Transverse colon (tissue), 3 donors: ENCODE results near the gene CACNA1G.

Experiments used
- CTCF ChIP-seq, 5 experiments: fragments of 200-600 bp in 3 of 5; fragments of 450-650 bp in 2 of 5; sonication (generic) in 3 of 5; IDR thresholded peaks; 1 replicate in 2 of 5; 2 replicates in 3 of 5; pipeline ENCODE4 v1.5.1; 2016 to 2017; ENCODE audit warnings: antibody characterized with exemption in 5 of 5, inconsistent platforms in 3 of 5, mild to moderate bottlenecking in 2 of 5, moderate library complexity in 1 of 5
- POLR2A ChIP-seq: fragments of 450-650 bp; IDR thresholded peaks from one replicate; pipeline ENCODE4 v1.6.1; 2016; ENCODE audit warnings: antibody characterized with exemption, mild to moderate bottlenecking, moderate library complexity

GRCh38 chr17:50573866-50574611, 13.5 kb downstream of the CACNA1G start:
- no peak for TF ChIP-seq CTCF (IDR thresholded peaks at IDR 0.05)
- TF ChIP-seq POLR2A = no peak
